GM23338 (cell line): ENCODE results near the gene PHOX2B. TPM values are rescaled to one million over a fixed set of nuclear protein-coding genes. Genes with fewer than 3 reads are reported as not detected.

Experiments
- ATAC-seq: fragments of 200-7000 bp; cut with Tn5 transposase; 3 replicates; pipeline ENCODE4 v1.9.1; 2020
- DNase-seq: peaks from one replicate; pipeline ENCODE4 v3.0.0-alpha.2; 2015; ENCODE audit warnings: low spot score
- H2AFZ ChIP-seq: fragments of 200-600 bp; sonication (generic); 2 replicates; pipeline ENCODE4 v1.8.0; 2016; ENCODE audit warnings: antibody characterized with exemption, mild to moderate bottlenecking, moderate library complexity
- H3F3A ChIP-seq: fragments of 200-600 bp; sonication (generic); replicated peaks from 2 replicates; pipeline ENCODE4 v1.8.0; 2017; ENCODE audit warnings: antibody characterized with exemption, mixed run types, low read depth
- H3K27ac ChIP-seq: fragments of 200-600 bp; sonication (generic); 2 replicates; pipeline ENCODE4 v1.6.1; 2016; ENCODE audit warnings: low read depth
- H3K27me3 ChIP-seq: fragments of 200-600 bp; sonication (generic); 2 replicates; pipeline ENCODE4 v1.8.0; 2016; ENCODE audit warnings: mild to moderate bottlenecking, mixed run types, moderate library complexity; ENCODE audit not compliant: insufficient read depth
- H3K36me3 ChIP-seq: fragments of 200-600 bp; sonication (generic); 2 replicates; pipeline ENCODE4 v1.8.0; 2016; ENCODE audit warnings: mild to moderate bottlenecking; ENCODE audit not compliant: insufficient read depth
- H3K4me1 ChIP-seq: fragments of 200-600 bp; sonication (generic); 2 replicates; pipeline ENCODE4 v1.8.0; 2016; ENCODE audit warnings: mild to moderate bottlenecking, moderate library complexity; ENCODE audit not compliant: insufficient read depth
- H3K4me2 ChIP-seq: fragments of 200-600 bp; sonication (generic); 2 replicates; pipeline ENCODE4 v1.7.1; 2017; ENCODE audit warnings: mixed run types
- H3K4me3 ChIP-seq: fragments of 200-600 bp; sonication (generic); 2 replicates; pipeline ENCODE4 v1.6.1; 2016; ENCODE audit warnings: mixed run types
- H3K79me2 ChIP-seq: fragments of 200-600 bp; sonication (generic); replicated peaks from 2 replicates; pipeline ENCODE4 v1.8.0; 2017; ENCODE audit warnings: mild to moderate bottlenecking; ENCODE audit not compliant: insufficient read depth
- H3K9me2 ChIP-seq: fragments of 200-600 bp; sonication (generic); 2 replicates; pipeline ENCODE4 v1.8.0; 2017; ENCODE audit not compliant: insufficient read depth
- H4K20me1 ChIP-seq: fragments of 200-600 bp; sonication (generic); replicated peaks from 2 replicates; pipeline ENCODE4 v1.8.0; 2017; ENCODE audit warnings: mild to moderate bottlenecking; ENCODE audit not compliant: insufficient read depth
- H3K27ac Mint-ChIP-seq: 2 replicates; pipeline ENCODE4 v1.8.0; 2020; ENCODE audit warnings: inconsistent platforms, mild to moderate bottlenecking, moderate library complexity, mixed read lengths
- H3K27me3 Mint-ChIP-seq: 3 replicates; pipeline ENCODE4 v1.8.0; 2022; ENCODE audit warnings: low read depth, mild to moderate bottlenecking, moderate library complexity, mixed read lengths, inconsistent platforms; ENCODE audit not compliant: insufficient read depth, poor library complexity
- H3K36me3 Mint-ChIP-seq: 3 replicates; pipeline ENCODE4 v1.8.0; 2021; ENCODE audit warnings: low read depth, mild to moderate bottlenecking, inconsistent platforms, moderate library complexity, mixed read lengths
- H3K4me1 Mint-ChIP-seq: 3 replicates; pipeline ENCODE4 v1.8.0; 2020; ENCODE audit warnings: mild to moderate bottlenecking, inconsistent platforms, mixed read lengths
- H3K4me3 Mint-ChIP-seq: 3 replicates; pipeline ENCODE4 v1.8.0; 2021; ENCODE audit warnings: moderate library complexity, mild to moderate bottlenecking, inconsistent platforms, mixed read lengths
- H3K9me3 Mint-ChIP-seq: 3 replicates; pipeline ENCODE4 v1.8.0; 2020; ENCODE audit warnings: moderate library complexity, mild to moderate bottlenecking, inconsistent platforms, mixed read lengths
- CREB1 ChIP-seq: fragments of 250-450 bp; sonication (Bioruptor Pico); IDR thresholded peaks from 2 replicates; pipeline ENCODE4 v1.5.0; 2020; ENCODE audit warnings: low read depth, mild to moderate bottlenecking, moderate library complexity
- CTCF ChIP-seq, 2 experiments: fragments of 200-600 bp in 1 of 2; sonication (generic) in 1 of 2; conservative IDR thresholded peaks; 2 replicates each; pipeline versions ENCODE4 v1.5.1 to v1.6.1; 2016 to 2017; ENCODE audit warnings: antibody characterized with exemption in 2 of 2, low read depth in 2 of 2, mild to moderate bottlenecking in 2 of 2, moderate library complexity in 1 of 2
- ETS1 ChIP-seq: IDR thresholded peaks from 2 replicates; pipeline ENCODE4 v1.6.1; 2016; ENCODE audit warnings: antibody characterized with exemption
- JUNB ChIP-seq: IDR thresholded peaks from one replicate; pipeline ENCODE4 v1.6.1; 2016; ENCODE audit warnings: antibody characterized with exemption; ENCODE audit not compliant: unreplicated experiment
- NANOG ChIP-seq: IDR thresholded peaks from 2 replicates; pipeline ENCODE4 v1.6.1; 2016; ENCODE audit warnings: antibody characterized with exemption, borderline replicate concordance
- REST ChIP-seq: IDR thresholded peaks from one replicate; pipeline ENCODE4 v1.6.1; 2018; ENCODE audit warnings: antibody characterized with exemption; ENCODE audit not compliant: unreplicated experiment
- ZNF462 ChIP-seq: fragments of 250-450 bp; sonication (Bioruptor Pico); IDR thresholded peaks from 2 replicates; pipeline ENCODE4 v1.5.0; 2020; ENCODE audit warnings: mild to moderate bottlenecking, moderate library complexity
- polyA plus RNA-seq: library from polyadenylated mRNA; unstranded; fragments of >200 nt; fragmentation: Nextera tagmentation; extraction: Ambion mirVana; gene quantifications from 2 replicates; pipeline ENCODE4 v1.2.1, GENCODE V29; 2016
- total RNA-seq: library from RNA; depleted of rRNA; stranded (reverse); fragments of >200 nt; shearing (Covaris generic); gene quantifications from 2 replicates; pipeline ENCODE4 v1.2.3, GENCODE V29; 2014

The PHOX2B gene
- total and polyA plus RNA-seq, 2 experiments from 2014 or later, result not detected

- TF ChIP-seq CTCF (conservative IDR thresholded peaks at IDR 0.05; ENCODE audit: low read depth in 2 of 2), result no peak
- TF ChIP-seq JUNB, result no peak
- no peak for TF ChIP-seq ETS1
Measured at GRCh38 chr4:41748074-41748570, 403 bp downstream of the PHOX2B start (continued).

- Histone ChIP-seq H3K36me3 (no peaks in the 10 kb centered on the region), H3K9me2 (no peaks in the 10 kb centered on the region), H3K4me2 (peak overlapping the region; percentile 72), H3K79me2 (no peaks in the 10 kb centered on the region), H3F3A (peaks cover 30% of the 10 kb centered on the region), H3K27me3 (peaks cover 100% of the 10 kb centered on the region), H4K20me1 (peaks cover 38% of the 10 kb centered on the region), H3K27ac (no peak overlapping the region), H3K4me3 (peak overlapping the region; percentile 46), H2AFZ (peak overlapping the region; percentile 32; the same call in 1 of the 2 replicates), H3K4me1 (peaks cover 73% of the 10 kb centered on the region)
- no peaks in the 10 kb centered on the region; the same call in 2 of the 3 replicates for H3K36me3 Mint-ChIP-seq
- ATAC-seq (peak; percentile 2), DNase-seq (peak; percentile 56)
- peaks cover 13% of the 10 kb centered on the region; the same call in 2 of the 3 replicates for H3K9me3 Mint-ChIP-seq
- H3K4me1 Mint-ChIP-seq, result peaks cover 55% of the 10 kb centered on the region
- peak overlapping the region; percentile 62 for H3K4me3 Mint-ChIP-seq
- H3K27ac Mint-ChIP-seq, result no peak overlapping the region
- peaks cover 97% of the 10 kb centered on the region for H3K27me3 Mint-ChIP-seq
- no peak for TF ChIP-seq REST
- TF ChIP-seq NANOG, result no peak
- TF ChIP-seq JUNB, result no peak
- no peak for TF ChIP-seq CTCF (conservative IDR thresholded peaks at IDR 0.05; ENCODE audit: low read depth in 2 of 2)
- no peak for TF ChIP-seq ZNF462 (CRISPR knock-in tag)
- TF ChIP-seq CREB1, result no peak
Measured at GRCh38 chr4:41747230-41748055, 1.1 kb downstream of the PHOX2B start.
